Measurements from ENCODE around the gene CDC23.
"Not testable (repeated sequence)": the region's sequence is repeated elsewhere in the genome, so short reads cannot be mapped to it uniquely, and the experiment has no call there.

The CDC23 gene, protein sequence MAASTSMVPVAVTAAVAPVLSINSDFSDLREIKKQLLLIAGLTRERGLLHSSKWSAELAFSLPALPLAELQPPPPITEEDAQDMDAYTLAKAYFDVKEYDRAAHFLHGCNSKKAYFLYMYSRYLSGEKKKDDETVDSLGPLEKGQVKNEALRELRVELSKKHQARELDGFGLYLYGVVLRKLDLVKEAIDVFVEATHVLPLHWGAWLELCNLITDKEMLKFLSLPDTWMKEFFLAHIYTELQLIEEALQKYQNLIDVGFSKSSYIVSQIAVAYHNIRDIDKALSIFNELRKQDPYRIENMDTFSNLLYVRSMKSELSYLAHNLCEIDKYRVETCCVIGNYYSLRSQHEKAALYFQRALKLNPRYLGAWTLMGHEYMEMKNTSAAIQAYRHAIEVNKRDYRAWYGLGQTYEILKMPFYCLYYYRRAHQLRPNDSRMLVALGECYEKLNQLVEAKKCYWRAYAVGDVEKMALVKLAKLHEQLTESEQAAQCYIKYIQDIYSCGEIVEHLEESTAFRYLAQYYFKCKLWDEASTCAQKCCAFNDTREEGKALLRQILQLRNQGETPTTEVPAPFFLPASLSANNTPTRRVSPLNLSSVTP

DNA sequence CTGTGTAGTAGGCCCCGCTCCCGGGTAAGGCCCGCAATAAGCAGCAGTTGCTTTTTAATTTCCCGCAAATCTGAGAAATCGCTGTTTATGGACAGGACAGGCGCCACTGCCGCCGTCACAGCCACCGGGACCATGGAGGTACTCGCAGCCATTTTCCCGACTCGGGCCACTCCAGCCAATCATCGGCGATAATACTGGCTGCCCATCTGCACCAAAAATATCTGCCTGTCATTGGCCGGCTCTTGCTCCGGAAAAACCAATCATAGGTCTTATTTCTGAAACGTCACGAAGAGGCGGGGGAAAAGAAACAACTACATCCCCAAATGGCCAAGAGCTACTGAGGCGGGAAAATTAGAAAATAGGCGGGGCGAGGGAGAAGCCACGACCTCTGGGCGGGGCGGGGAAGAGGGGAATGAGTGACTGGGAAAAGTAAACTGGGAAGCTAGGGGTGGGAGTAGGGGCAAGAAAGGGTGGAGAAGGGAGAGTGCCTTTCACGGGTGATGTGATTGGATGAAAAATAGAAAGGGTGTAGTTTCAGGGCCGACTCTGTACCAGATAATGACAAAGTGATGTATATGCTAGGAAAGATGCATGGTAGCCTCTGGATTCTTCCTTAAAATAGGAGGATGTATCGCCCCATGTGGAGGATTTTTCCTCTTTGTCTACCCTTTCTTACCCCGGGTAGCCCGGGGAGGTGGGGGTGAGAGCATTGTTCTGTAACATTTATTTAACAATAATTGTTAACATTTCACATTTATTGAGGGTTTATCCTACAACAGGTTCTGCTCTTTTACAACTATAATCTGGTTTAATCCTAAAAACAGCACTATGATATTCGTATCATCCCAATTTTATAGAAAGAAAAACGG is at the start of gene CDC23:
Gene CDC23 (minus strand): TSS at position 163 of the 869 bp plus-strand sequence. CDS start 11 bp downstream, at position 152.
- DNase-seq (ENCODE audit: low read depth): peak; percentile 90
- H3K4me3 ChIP-seq (ENCODE audit: low read depth, low read length): peak within 1 kb of the TSS; percentile 100

DNA sequence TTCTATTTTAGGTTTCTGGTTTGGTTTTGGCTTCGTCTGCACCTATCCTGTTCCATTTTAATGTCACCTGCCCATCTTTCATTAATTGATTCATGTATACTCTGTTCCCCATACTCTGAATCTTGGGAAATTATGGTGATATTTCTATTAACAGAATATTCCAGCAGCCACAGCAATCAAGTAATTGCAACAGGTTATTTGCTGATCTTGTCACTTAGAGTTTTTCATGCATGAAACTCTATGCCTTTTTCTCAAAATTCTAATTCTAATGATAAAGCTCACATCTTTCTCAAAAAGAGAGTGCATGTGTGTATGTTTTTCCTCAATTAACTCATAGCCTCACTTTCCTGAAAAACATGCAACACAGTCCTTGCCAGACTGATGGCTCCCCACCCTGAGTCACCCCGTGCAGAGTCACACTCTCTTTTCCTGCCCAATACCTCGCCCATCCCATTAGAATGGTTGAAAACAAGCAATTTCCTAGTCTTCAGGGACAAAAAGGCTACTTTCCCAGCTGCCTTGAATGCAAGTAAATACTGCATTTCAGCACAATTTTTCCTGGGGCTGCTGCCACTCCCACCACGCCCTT is 45.7 kb upstream of the CDC23 start:
- H3K4me3 ChIP-seq (ENCODE audit: low read depth, low read length): no peak overlapping the region
- no peak for DNase-seq (ENCODE audit: low read depth)

DNA sequence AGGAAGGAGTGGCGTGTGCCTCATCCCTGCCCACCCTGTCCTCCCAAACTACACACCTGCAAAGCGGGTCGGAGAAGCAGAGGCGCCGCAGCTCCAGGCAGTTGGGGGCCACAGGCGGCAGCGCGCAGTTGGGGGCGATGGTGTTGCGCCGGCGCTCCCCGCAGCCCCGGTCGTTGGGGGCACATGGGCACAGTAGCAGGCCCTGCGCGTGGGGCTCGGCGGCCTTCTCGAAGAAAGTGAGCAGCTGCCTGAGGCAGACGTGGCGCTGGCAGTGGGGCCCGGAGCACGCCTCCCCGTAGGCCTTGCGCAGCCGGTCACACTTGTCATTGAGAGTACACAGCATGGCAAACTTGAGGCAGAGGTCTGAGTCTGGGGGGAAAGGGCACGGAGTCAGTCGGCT is 44.5 kb upstream of the CDC23 start:
- no peak for DNase-seq (ENCODE audit: low read depth)
- H3K4me3 ChIP-seq (ENCODE audit: low read depth, low read length): no peak overlapping the region

DNA sequence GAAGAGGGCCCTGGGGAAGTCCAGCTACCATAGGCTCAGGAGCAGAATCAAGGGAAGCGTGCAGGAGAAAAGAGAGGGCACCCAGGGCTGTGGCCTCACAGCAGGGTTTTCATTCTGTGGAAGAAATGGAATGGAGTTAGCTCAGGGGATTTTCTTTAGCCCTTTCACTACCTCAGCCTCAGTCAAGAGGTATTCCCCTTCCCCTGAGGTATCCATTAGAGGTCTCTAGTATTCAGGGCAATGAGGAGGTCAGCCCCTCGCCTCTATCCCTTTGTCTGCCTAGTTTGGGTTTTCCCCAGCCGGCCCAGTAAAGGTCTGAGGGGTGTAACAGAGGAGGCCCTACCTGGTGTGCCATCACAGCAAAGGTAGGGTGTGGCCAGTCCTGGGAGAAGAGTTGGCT is 39.8 kb upstream of the CDC23 start:
- no peak overlapping the region for H3K4me3 ChIP-seq (ENCODE audit: low read depth, low read length)

DNA sequence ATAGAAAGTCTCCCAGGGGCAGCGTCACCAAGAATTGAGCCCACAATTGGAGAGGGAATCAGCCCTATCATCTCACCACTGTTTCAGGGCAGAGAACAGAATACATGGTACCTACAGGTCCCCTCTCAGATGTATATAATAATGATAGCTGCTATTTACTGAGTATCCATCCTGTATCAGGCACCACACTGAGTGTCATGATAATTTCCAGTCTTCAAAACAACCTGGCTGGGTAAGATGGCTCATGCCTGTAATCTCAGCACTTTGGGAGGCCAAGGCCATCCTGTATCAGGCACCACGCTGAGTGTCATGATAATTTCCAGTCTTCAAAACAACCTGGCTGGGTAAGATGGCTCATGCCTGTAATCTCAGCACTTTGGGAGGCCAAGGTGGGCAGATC is 34.7 kb upstream of the CDC23 start:
- not testable (repeated sequence) for DNase-seq (ENCODE audit: low read depth); H3K4me3 ChIP-seq (ENCODE audit: low read depth, low read length)

More for the DNA sequence above, 39.8 kb upstream of the CDC23 start:
- DNase-seq (ENCODE audit: low read depth): no peak

DNA sequence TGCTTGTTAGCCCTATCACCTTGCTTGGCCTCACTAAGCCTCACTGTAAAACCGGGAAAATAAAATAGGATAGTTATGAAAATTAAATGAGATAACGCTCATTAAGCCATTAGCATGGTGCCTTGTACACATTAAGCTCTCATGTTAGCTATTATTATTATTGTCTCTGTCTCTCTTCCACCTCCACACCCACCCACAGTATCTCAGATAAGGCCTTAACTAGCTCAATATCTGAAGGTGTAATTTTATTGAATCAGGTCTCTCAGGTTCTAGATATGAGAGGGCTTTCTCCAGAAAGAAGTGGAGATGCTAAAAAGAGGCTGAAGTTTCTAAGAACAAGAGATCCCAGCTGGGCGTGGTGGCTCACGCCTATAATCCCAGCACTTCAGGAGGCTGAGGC is 33.7 kb upstream of the CDC23 start:
- DNase-seq (ENCODE audit: low read depth): no peak
- no peak overlapping the region for H3K4me3 ChIP-seq (ENCODE audit: low read depth, low read length)

DNA sequence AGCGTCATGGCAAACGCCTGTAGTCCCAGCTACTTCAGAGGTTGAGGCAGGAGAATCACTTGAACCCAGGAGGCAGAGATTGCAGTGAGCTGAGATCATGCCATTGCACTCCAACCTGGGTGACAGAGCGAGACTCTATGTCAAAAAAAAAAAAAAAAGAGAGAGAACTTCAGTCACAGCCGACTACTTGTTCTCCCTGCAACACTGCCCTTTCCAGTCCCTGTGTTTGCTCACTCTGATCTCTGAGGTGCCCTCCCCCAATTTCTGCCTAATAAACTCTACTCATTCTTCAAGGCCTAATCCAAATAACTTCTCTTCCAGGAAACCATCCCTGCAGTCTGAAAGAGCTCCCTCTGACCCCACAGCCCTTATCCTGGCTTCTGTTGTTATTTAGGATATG is 33.2 kb upstream of the CDC23 start:
- H3K4me3 ChIP-seq (ENCODE audit: low read depth, low read length): no peak overlapping the region
- DNase-seq (ENCODE audit: low read depth): no peak

DNA sequence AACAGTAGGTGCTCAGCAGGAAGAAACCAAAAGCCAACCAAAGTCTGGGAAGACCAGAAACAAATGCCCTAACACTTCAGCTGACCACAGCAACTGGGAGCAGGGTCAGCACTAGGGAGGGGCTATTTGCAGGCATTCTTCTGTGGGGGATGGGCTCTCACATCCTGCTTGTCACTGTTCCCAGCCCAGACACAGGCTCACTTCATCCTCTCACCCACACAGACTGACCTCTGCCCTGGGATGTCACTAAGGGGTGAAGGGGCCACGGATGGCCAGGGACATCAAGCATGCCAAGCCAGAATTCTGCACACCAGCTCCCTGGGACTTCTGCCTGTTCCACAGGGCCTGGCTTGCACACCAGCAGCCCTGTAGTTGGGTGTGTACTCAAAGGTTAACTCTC is 32.6 kb upstream of the CDC23 start:
- DNase-seq (ENCODE audit: low read depth): no peak
- H3K4me3 ChIP-seq (ENCODE audit: low read depth, low read length): no peak overlapping the region

DNA sequence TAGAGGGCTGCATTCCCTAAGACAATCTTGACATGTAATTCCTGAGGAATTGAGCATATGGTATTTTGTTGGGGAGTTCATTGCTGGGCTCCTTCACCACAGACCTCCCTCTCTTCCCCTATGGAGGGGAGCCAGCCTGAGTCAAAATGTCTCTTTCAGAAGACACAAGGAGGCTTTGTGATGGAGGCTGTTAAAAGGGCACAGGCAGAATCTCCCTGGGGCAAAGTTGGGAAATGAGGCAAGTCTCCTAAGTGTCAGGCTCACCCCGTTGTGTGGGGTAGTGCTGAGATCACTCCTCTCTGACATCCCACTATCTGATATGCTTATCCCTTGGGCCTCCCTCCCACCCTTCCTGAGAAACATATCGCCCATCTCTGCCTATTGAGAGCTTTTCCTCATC is 30.7 kb upstream of the CDC23 start:
- no peak overlapping the region for H3K4me3 ChIP-seq (ENCODE audit: low read depth, low read length)
- DNase-seq (ENCODE audit: low read depth): no peak

DNA sequence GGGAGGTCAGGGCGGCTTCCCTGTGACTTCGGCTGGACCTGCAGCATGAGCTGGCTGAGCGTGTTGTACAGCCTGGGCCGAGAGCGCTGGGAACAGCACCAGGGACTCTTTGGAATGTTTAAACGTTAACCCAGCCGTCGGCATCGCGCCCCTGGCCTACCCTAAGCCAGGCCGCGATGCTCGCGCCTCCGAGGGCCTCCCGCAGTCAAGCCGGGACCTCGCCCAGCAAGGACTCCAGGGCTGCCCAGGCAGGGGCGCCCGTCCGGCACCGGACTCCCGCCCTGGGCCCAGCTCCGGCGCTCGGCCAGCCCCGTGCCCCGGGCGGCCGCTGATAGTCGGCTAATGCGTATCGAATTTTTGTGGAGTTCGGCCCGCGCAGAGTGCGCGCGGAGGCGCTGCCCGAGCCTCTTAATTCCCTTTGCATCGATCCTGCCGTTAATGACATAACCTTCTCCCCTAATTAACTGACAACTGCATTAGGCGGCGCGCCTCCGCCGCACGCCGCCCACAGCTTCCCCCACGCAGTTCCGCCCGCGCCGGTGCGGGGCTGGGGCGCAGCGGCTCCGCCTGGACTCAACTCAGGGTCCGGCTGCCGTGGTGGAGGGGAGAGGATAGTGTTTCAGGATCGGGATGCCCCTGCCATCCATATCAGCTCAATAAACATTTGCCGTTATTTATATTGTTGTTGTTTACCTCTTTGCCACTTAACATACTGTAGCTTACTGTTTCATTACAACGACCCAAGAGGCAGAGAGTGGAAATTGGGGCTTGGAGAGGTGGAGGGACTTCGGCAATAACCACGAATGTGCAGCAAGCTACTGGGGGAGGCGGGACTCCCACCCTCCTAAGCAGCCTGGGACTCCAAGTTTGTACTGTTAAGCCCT is 28.8 kb upstream of the CDC23 start:
- peak overlapping the region; percentile 48 for H3K4me3 ChIP-seq (ENCODE audit: low read depth, low read length)
- DNase-seq (ENCODE audit: low read depth): no peak

DNA sequence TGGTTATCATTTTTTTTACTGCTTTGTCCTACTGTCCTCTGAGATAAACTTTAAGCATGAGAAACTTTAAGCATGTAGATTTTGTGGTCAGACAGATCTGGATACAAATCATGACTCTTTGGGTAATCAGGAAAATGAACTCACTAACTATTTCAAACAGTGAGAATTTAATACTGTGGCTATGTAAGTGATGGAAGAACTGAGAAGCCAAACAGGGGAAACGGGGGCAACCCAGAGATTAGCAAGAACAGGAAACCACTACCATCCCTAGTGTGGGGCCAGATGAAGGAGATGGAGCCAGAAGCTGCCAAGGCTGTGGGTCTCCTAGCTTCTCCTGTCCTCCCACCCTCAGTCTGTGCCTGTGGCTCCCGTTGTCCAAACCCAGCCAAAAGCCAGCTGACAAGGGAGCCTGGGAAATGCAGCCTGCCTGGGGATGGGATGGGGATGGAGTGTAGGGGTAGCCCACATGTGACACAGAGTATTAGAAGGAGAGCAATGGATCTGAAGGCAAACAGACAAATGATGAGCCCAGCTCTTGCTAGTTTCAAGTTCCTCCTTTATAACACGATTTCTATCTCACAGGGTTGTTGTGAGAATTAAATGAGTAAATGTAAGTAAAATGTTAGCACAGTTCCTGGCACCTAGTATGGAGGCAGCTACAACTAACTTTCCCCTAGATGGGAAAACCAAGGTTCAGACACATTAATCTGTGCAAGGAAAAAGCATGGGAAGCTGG is 27.7 kb upstream of the CDC23 start:
- no peak for DNase-seq (ENCODE audit: low read depth)
- no peak overlapping the region for H3K4me3 ChIP-seq (ENCODE audit: low read depth, low read length)

DNA sequence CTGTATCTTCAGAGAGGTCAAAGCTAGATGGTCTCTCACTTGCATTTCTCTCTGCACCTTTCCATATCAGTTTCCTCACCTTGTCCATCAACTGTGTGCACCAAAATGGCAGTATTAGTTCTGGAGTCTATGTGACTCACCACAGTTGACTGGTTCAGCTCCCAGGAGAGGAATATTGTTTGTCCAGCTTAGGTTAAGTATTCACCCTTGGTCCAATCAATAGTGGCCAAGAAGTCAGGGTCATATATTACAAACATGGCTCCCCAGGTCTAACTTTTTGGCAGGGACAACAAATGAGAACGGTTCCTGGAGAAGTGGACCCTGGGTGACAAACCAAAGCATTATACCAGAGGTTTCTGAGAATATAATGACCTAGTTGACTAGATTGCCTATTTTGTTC is 24.9 kb upstream of the CDC23 start:
- DNase-seq (ENCODE audit: low read depth): no peak
- no peak overlapping the region for H3K4me3 ChIP-seq (ENCODE audit: low read depth, low read length)

DNA sequence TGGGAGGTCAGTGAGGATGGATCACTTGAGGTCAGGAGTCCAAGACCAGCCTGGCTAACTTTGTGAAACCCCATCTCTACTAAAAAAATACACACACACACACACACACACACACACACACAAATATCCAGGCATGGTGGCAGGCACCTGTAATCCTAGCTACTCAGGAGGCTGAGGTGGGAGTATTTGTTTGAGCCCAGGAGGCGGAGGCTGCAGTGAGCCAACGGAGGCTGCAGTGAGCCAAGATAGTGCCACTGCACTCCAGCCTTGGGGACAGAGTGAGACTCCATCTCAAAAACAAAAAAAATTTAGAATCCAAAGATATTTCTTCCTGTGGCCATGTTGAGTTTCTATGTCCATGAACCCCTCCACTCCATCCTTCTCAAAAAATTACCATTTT is 21.5 kb upstream of the CDC23 start:
- no peak overlapping the region for H3K4me3 ChIP-seq (ENCODE audit: low read depth, low read length)
- DNase-seq (ENCODE audit: low read depth): no peak

DNA sequence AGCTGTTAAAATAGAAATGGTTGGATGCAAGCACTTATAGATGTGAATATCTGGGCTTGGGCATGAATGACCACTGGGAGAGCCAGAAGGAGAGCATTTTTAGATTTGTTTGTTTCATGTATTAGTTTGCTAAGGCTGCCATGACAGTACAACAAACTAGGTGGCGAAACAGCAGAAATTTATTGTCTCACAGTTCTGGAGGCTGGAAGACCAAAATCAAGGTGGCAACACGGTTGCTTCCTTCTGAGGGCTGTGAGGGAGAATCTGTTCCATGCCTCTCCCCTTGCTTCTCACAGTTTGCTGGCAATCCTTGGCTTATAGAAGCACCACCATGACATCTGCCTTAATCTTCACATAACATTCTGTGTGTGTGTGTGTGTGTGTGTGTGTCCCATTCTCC is 20.2 kb upstream of the CDC23 start:
- no peak overlapping the region for H3K4me3 ChIP-seq (ENCODE audit: low read depth, low read length)
- DNase-seq (ENCODE audit: low read depth): no peak

DNA sequence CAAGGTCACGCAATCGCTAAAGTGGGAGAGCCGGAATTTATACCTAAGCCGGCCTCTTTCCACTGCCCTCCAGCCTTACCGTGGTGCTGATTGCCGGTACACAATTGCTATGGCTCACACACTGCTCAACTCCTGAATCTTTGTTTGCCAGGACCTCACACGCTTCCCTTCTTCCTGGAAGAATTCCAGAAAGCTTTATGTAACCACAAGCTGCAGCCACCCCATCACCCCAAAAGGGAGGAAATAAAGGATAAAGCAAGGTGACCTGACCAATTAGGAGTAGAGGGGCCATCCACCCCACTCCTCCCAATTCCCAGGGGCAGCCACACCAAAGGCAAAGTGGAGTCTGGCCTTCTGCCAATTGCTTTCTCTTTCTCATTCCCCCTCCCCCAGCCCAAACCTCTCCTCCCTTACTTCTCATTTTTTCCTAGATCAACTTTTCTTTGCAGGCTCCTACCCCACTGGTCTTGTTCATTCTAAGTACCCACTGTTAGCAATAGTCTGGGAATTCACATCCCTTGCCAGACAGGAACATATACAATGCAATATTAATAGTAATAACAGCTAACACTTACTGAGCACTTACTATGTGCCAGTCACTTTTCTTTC is 18.0 kb upstream of the CDC23 start:
- H3K4me3 ChIP-seq (ENCODE audit: low read depth, low read length): no peak overlapping the region
- DNase-seq (ENCODE audit: low read depth): peak; percentile 11

DNA sequence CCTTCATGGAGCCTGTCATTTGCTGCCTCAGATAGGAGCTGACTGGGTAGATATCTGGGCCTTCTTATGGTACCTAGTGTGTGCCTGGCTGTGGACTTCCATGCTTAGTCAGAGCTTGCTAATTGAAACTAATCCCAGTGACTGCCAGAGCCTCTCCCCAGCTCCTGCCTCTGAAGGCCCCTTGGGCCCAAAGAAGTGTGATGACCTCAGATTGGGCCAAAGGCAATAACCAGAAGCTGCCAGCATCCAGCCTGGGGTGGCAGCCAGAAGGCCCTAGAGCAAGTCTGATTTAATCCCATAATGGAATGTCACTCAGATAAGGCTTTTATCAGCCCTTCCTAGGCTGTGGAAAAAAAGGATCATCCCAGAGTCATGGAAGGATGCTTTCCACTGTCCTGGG is 17.1 kb upstream of the CDC23 start:
- no peak overlapping the region for H3K4me3 ChIP-seq (ENCODE audit: low read depth, low read length)
- no peak for DNase-seq (ENCODE audit: low read depth)

DNA sequence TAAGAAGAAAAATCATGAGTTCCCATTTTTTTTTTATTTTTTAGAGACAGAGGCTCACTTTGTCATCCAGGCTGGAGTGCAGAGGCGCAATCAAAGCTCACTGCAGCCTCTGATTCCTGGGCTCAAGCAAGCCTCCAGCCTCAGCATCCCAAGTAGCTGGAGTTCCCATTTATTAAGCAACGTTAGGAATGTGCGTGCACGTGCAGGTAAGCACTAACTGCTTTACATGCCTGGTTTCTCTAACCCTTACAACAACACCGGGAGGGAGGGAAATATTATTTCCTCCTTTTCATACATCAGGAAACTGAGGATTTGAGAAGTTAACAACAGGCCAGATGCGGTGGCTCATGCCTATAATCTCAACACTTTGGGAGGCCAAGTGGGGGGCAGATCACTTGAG is 16.3 kb upstream of the CDC23 start:
- DNase-seq (ENCODE audit: low read depth): no peak
- no peak overlapping the region for H3K4me3 ChIP-seq (ENCODE audit: low read depth, low read length)

DNA sequence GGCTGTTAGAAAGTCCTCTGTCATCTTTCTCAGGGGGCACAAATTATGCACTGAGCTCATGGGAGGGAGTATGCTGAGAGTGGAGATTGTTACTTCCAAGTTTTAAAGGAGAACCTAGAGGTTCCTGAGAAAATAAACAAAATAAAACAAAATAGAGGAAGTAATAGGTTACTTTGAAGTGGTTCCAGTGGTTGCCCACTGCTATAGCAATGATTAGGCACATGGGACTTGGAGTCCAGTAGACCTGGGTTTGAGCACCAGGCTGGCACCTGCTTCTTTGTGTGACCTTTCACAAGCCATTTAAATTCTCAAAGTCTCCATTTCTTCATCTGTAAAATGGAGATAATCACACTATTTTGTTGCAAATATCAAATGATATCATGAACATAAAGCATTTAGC is 13.8 kb upstream of the CDC23 start:
- no peak for DNase-seq (ENCODE audit: low read depth)
- H3K4me3 ChIP-seq (ENCODE audit: low read depth, low read length): no peak overlapping the region

Data from skeletal muscle cell (primary cell).